HepG2 (cell line): ENCODE results near the gene AAR2. TPM values are rescaled to one million over a fixed set of nuclear protein-coding genes. Genes with fewer than 3 reads are reported as not detected.

Source experiments
- ETV5 ChIP-seq: IDR thresholded peaks from 2 replicates; pipeline ENCODE4 v1.6.1; 2018; ENCODE audit warnings: missing biosample characterization, missing genetic modification reagents, inconsistent platforms, borderline replicate concordance
- FOSL2 ChIP-seq: sonication (generic); formaldehyde crosslinking; IDR thresholded peaks from 2 replicates; pipeline ENCODE4 v1.4.0; 2020; ENCODE audit warnings: missing genetic modification reagents
- GRHL1 ChIP-seq: sonication (generic); formaldehyde crosslinking; conservative IDR thresholded peaks from 2 replicates; pipeline ENCODE4 v1.8.0; 2022; ENCODE audit warnings: missing genetic modification reagents
- IKZF5 ChIP-seq: IDR thresholded peaks from 2 replicates; pipeline ENCODE4 v1.6.1; 2018; ENCODE audit warnings: missing genetic modification reagents, mild to moderate bottlenecking, missing compliant biosample characterization
- KDM2A ChIP-seq: sonication (generic); formaldehyde crosslinking; IDR thresholded peaks from 2 replicates; pipeline ENCODE4 v1.4.0; 2020; ENCODE audit warnings: low read depth, missing genetic modification reagents, borderline replicate concordance
- KLF11 ChIP-seq: IDR thresholded peaks from 2 replicates; pipeline ENCODE4 v1.6.1; 2016; ENCODE audit warnings: missing compliant biosample characterization
- NCOA2 ChIP-seq: sonication (generic); formaldehyde crosslinking; IDR thresholded peaks from 2 replicates; pipeline ENCODE4 v1.8.0; 2022; ENCODE audit warnings: inconsistent platforms
- PHF20 ChIP-seq: sonication (generic); formaldehyde crosslinking; IDR thresholded peaks from 2 replicates; pipeline ENCODE4 v1.5.0; 2020; ENCODE audit warnings: mild to moderate bottlenecking, missing genetic modification reagents
- TBL1XR1 ChIP-seq: fragments of 150-350 bp; IDR thresholded peaks from 2 replicates; pipeline ENCODE4 v1.6.1; 2014; ENCODE audit warnings: borderline replicate concordance, low read length; ENCODE audit not compliant: partially characterized antibody
- XRCC5 ChIP-seq: fragments of 200-400 bp; formaldehyde crosslinking; optimal IDR thresholded peaks from 2 replicates; pipeline ENCODE3; 2017; ENCODE audit warnings: mild to moderate bottlenecking, low read length
- ZNF124 ChIP-seq: sonication (generic); formaldehyde crosslinking; IDR thresholded peaks from 2 replicates; pipeline ENCODE4 v1.4.0; 2020; ENCODE audit warnings: missing genetic modification reagents
- ZNF274 ChIP-seq: sonication (generic); formaldehyde crosslinking; IDR thresholded peaks from 2 replicates; pipeline ENCODE4 v1.5.1; 2020; ENCODE audit warnings: mild to moderate bottlenecking, missing genetic modification reagents
- ZNF546 ChIP-seq: sonication (generic); formaldehyde crosslinking; conservative IDR thresholded peaks from 2 replicates; pipeline ENCODE4 v1.8.1; 2023; ENCODE audit warnings: mild to moderate bottlenecking, missing genetic modification reagents
- ZNF614 ChIP-seq: IDR thresholded peaks from 2 replicates; pipeline ENCODE4 v1.6.1; 2018; ENCODE audit warnings: missing biosample characterization, missing genetic modification reagents, inconsistent platforms, borderline replicate concordance
- ZNF687 ChIP-seq: sonication (generic); formaldehyde crosslinking; IDR thresholded peaks from 2 replicates; pipeline ENCODE4 v1.5.1; 2020; ENCODE audit warnings: mild to moderate bottlenecking, missing genetic modification reagents, moderate library complexity
- polyA plus RNA-seq, 8 experiments: library from polyadenylated mRNA; depleted of rRNA in 3 of 8; stranded (reverse) in 7 of 8; unstranded in 1 of 8; fragments of >200 nt; fragmentation: Illumina TruSeq in 4 of 8; extraction: Trizol in 4 of 8; gene quantifications; 2 replicates each; pipeline versions ENCODE4 v1.2.1 to v1.2.3, GENCODE V29; 2011 to 2016; ENCODE audit warnings: low read depth in 4 of 8, missing spikeins in 1 of 8, mixed read lengths in 1 of 8; ENCODE audit not compliant: insufficient read depth in 1 of 8
- total RNA-seq, 5 experiments: library from RNA; depleted of rRNA; stranded (reverse); fragments of >200 nt; fragmentation: Illumina TruSeq; extraction: Trizol; gene quantifications; 2 replicates each; pipeline ENCODE4 v1.2.3, GENCODE V29; 2016; ENCODE audit warnings: low read depth in 1 of 5
- TF ChIP-seq, protein P1 (sequence below): sonication (generic); formaldehyde crosslinking; IDR thresholded peaks from 2 replicates; pipeline ENCODE4 v1.5.0; 2020; ENCODE audit warnings: mild to moderate bottlenecking, missing genetic modification reagents, moderate library complexity
- TF ChIP-seq, protein P2 (sequence below): sonication (generic); formaldehyde crosslinking; IDR thresholded peaks from 2 replicates; pipeline ENCODE4 v1.5.1; 2020; ENCODE audit warnings: missing genetic modification reagents, mild to moderate bottlenecking, borderline replicate concordance

AAR2 gene
- total and polyA plus RNA-seq, 2 of the 13 experiments (the other 11 are each of a cell fraction or from before 2014, with no cell fraction given) = 45.2 to 46.2 TPM

GRCh38 chr20:36199345-36200257 is 36.7 kb upstream of the AAR2 start (continued):
- TF ChIP-seq XRCC5 (peak; percentile 95), NCOA2 (CRISPR knock-in tag) (peak; percentile 10; the same call in 1 of the 2 replicates), ZNF274 (CRISPR knock-in tag) (0 out of 2 replicates have a peak, but pooled peaks have one; percentile 62), ZNF687 (CRISPR knock-in tag) (peak; percentile 52), ZNF614 (peak; percentile 35; the same call in 1 of the 2 replicates), ZNF124 (CRISPR knock-in tag) (peak; percentile 78; the same call in 1 of the 2 replicates), ETV5 (CRISPR knock-in tag) (peak; percentile 45; the same call in 1 of the 2 replicates), KLF11 (peak; percentile 81; the same call in 1 of the 2 replicates), KDM2A (CRISPR knock-in tag) (peak; percentile 61), PHF20 (0 out of 2 replicates have a peak, but pooled peaks have one; percentile 33), GRHL1 (CRISPR knock-in tag) (no peak), IKZF5 (CRISPR knock-in tag) (peak; percentile 76; the same call in 1 of the 2 replicates), TBL1XR1 (peak; percentile 31), FOSL2 (CRISPR knock-in tag) (peak; percentile 51; the same call in 1 of the 2 replicates), ZNF546 (CRISPR knock-in tag) (no peak)
- TF ChIP-seq, protein P1, sequence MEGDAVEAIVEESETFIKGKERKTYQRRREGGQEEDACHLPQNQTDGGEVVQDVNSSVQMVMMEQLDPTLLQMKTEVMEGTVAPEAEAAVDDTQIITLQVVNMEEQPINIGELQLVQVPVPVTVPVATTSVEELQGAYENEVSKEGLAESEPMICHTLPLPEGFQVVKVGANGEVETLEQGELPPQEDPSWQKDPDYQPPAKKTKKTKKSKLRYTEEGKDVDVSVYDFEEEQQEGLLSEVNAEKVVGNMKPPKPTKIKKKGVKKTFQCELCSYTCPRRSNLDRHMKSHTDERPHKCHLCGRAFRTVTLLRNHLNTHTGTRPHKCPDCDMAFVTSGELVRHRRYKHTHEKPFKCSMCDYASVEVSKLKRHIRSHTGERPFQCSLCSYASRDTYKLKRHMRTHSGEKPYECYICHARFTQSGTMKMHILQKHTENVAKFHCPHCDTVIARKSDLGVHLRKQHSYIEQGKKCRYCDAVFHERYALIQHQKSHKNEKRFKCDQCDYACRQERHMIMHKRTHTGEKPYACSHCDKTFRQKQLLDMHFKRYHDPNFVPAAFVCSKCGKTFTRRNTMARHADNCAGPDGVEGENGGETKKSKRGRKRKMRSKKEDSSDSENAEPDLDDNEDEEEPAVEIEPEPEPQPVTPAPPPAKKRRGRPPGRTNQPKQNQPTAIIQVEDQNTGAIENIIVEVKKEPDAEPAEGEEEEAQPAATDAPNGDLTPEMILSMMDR (CRISPR knock-in tag) = peak; percentile 99
- TF ChIP-seq, protein P2, sequence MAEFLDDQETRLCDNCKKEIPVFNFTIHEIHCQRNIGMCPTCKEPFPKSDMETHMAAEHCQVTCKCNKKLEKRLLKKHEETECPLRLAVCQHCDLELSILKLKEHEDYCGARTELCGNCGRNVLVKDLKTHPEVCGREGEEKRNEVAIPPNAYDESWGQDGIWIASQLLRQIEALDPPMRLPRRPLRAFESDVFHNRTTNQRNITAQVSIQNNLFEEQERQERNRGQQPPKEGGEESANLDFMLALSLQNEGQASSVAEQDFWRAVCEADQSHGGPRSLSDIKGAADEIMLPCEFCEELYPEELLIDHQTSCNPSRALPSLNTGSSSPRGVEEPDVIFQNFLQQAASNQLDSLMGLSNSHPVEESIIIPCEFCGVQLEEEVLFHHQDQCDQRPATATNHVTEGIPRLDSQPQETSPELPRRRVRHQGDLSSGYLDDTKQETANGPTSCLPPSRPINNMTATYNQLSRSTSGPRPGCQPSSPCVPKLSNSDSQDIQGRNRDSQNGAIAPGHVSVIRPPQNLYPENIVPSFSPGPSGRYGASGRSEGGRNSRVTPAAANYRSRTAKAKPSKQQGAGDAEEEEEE (CRISPR knock-in tag) = 0 out of 2 replicates have a peak, but pooled peaks have one; percentile 78
